ENCODE measurements around the gene AK3. TPM values are rescaled to one million over a fixed set of nuclear protein-coding genes. Genes with fewer than 3 reads are reported as not detected.
"Not testable (repeated sequence)": the region's sequence is repeated elsewhere in the genome, so short reads cannot be mapped to it uniquely, and the experiment has no call there.

Gene AK3
- polyA plus RNA-seq, 1 experiment: 30.1 TPM

DNA sequence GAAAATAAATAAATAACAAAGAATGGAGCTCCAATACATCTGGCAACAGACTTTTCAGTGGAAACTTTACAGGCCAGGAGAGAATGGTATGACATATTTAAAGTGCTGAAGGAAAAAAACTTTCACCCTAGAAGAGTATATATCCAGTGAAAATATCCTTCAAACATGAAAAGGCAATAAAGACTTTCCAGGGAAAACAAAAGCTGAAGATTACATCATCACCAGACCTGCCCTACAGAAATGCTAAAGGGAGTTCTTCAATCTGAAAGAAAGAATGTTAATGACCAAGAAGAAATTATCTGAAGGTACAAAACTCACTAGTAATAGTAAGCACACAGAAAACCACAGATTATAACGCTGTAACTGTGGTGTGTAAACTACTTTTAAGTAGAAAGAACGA lies 43.4 kb upstream of the AK3 start:
- DNase-seq (ENCODE audit: low read depth): no peak
- H3K36me3 ChIP-seq (ENCODE audit: control insufficient read depth, insufficient read depth, low read length): no peaks in the 10 kb centered on the region
- H3K4me3 ChIP-seq (ENCODE audit: low read depth, low read length): no peak overlapping the region
- CTCF ChIA-PET: interaction anchor here (1.2 to 1.8 kb wide), 2 partner anchors 10 to 140 kb away, joined by 3 read pairs; no protein-coding TSS in a partner anchor
- TF ChIP-seq, protein P1, sequence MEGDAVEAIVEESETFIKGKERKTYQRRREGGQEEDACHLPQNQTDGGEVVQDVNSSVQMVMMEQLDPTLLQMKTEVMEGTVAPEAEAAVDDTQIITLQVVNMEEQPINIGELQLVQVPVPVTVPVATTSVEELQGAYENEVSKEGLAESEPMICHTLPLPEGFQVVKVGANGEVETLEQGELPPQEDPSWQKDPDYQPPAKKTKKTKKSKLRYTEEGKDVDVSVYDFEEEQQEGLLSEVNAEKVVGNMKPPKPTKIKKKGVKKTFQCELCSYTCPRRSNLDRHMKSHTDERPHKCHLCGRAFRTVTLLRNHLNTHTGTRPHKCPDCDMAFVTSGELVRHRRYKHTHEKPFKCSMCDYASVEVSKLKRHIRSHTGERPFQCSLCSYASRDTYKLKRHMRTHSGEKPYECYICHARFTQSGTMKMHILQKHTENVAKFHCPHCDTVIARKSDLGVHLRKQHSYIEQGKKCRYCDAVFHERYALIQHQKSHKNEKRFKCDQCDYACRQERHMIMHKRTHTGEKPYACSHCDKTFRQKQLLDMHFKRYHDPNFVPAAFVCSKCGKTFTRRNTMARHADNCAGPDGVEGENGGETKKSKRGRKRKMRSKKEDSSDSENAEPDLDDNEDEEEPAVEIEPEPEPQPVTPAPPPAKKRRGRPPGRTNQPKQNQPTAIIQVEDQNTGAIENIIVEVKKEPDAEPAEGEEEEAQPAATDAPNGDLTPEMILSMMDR (IDR thresholded peaks at IDR 0.05; ENCODE audit: insufficient read depth, low read depth, low read length): no peak
- peaks cover 4% of the 10 kb centered on the region; the same call in 1 of the 2 replicates for H3K27me3 ChIP-seq (ENCODE audit: control insufficient read depth, insufficient read depth, low read length)
- POLR2A ChIA-PET: no interaction called here

DNA sequence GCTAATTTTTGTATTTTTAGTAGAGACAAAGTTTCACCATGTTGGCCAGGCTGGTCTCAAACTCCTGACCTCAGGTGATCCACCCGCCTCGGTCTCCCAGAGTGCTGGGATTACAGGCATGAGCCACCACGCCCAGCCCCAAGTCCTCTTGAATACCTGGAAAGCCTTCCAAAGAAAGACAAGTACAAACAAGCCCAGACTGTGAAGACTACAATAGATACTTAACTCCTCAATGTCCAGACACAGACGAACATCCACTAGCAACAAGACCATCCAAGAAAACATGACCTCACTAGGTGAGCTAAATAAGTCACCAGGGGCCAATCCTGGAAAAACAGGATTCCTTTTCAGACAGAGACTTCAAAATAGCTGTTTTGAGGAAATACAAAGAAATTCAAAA lies 42.2 kb upstream of the AK3 start:
- DNase-seq (ENCODE audit: low read depth); H3K4me3 ChIP-seq (ENCODE audit: low read depth, low read length); H3K27me3 ChIP-seq (ENCODE audit: control insufficient read depth, insufficient read depth, low read length); POLR2A ChIA-PET; H3K36me3 ChIP-seq (ENCODE audit: control insufficient read depth, insufficient read depth, low read length): not testable (repeated sequence)
- CTCF ChIA-PET: interaction anchor here (0.9 kb wide), 1 partner anchor 8 kb away, joined by 3 read pairs; no protein-coding TSS in a partner anchor

DNA sequence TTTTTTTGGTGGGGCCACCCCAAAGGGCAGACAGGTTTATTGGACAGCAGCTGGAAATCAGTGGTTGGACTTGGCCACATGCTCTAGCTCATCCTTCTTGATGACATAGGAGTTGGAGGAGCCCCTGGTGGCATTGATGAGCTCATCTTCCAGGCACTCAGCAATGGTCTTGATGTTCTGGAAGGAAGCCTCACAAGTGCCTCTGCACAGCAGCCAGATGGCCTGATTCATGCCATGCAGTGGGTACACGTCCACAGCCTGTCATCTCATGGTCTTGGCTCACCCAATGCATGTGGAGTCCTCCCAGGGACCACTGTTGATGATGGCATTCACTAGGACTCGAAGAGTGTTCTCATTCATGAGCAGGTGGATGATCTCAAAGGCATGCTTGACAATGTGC lies 40.4 kb upstream of the AK3 start:
- Histone ChIP-seq H3K4me3 (ENCODE audit: low read depth, low read length) (no peak overlapping the region), H3K36me3 (ENCODE audit: control insufficient read depth, insufficient read depth, low read length) (no peaks in the 10 kb centered on the region), H3K27me3 (ENCODE audit: control insufficient read depth, insufficient read depth, low read length) (peaks cover 2% of the 10 kb centered on the region; the same call in 1 of the 2 replicates)
- TF ChIP-seq, protein P1 (IDR thresholded peaks at IDR 0.05; ENCODE audit: insufficient read depth, low read depth, low read length): no peak
- POLR2A ChIA-PET: no interaction called here
- no peak for DNase-seq (ENCODE audit: low read depth)
- CTCF ChIA-PET: interaction anchor here (1.0 kb wide), 1 partner anchor 207 kb away, joined by 3 read pairs; no protein-coding TSS in a partner anchor

DNA sequence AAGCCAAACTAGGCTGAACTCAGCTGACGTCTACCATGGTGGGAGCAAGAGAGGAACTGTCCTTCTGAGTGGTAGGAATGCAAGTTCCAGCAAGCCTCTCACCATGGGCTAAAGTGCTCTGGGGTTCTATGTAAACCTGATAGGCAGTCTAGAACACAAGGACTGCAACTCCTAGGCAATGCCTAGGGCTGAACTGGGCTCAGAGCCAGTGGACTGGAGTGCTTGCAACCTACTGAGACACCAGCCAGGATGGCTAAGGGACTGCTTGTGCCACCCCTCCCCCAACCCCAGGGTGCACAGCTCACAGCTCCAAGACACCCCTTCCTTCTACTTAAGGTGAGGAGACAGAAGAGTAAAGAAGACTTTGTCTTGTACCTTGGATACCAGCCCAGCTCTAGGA lies 39.6 kb upstream of the AK3 start:
- TF ChIP-seq, protein P1 (IDR thresholded peaks at IDR 0.05; ENCODE audit: insufficient read depth, low read depth, low read length): no peak
- H3K4me3 ChIP-seq (ENCODE audit: low read depth, low read length): no peak overlapping the region
- no peaks in the 10 kb centered on the region for H3K36me3 ChIP-seq (ENCODE audit: control insufficient read depth, insufficient read depth, low read length)
- H3K27me3 ChIP-seq (ENCODE audit: control insufficient read depth, insufficient read depth, low read length): peaks cover 2% of the 10 kb centered on the region; the same call in 1 of the 2 replicates
- ChIA-PET POLR2A (no interaction called here), CTCF (interaction anchor here (1.0 kb wide), 1 partner anchor 207 kb away, joined by 3 read pairs; no protein-coding TSS in a partner anchor)
- no peak for DNase-seq (ENCODE audit: low read depth)

DNA sequence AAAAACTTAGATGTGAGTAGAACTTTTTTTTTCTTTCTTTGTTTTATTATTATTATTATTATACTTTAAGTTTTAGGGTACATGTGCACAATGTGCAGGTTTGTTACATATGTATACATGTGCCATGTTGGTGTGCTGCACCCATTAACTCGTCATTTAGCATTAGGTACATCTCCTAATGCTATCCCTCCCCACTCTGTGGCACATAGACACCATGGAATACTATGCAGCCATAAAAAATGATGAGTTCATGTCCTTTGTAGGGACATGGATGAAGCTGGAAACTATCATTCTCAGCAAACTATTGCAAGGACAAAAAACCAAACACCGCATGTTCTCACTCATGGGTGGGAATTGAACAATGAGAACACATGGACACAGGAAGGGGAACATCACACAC lies 34.0 kb upstream of the AK3 start:
- POLR2A ChIA-PET; H3K36me3 ChIP-seq (ENCODE audit: control insufficient read depth, insufficient read depth, low read length); DNase-seq (ENCODE audit: low read depth); H3K4me3 ChIP-seq (ENCODE audit: low read depth, low read length); H3K27me3 ChIP-seq (ENCODE audit: control insufficient read depth, insufficient read depth, low read length): not testable (repeated sequence)
- CTCF ChIA-PET: interaction anchor here (2.8 kb wide), 1 partner anchor 12 kb away, joined by 13 read pairs; no protein-coding TSS in a partner anchor

DNA sequence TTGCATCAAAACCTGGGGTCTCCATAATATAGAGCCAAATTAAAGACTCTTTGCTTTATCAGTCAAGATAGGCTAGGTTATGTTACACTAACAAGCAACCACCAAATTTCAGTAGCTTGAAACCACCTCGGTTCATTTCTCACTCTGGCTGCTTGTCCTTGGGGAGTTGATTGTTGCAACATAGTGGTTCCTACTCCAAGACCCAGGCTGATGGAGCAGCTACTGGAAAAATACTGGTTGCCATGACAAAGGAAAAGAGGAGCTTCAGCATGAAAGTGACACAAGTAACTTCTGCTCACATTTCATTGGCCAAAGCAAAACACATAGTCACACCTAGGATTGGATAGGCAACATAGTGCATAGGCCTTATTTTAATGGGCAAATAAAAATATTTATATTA lies 33.2 kb upstream of the AK3 start:
- POLR2A ChIA-PET: no interaction called here

More for the DNA sequence above, 33.2 kb upstream of the AK3 start:
- no peak overlapping the region for H3K4me3 ChIP-seq (ENCODE audit: low read depth, low read length)
- TF ChIP-seq, protein P1 (IDR thresholded peaks at IDR 0.05; ENCODE audit: insufficient read depth, low read depth, low read length): no peak
- DNase-seq (ENCODE audit: low read depth): no peak
- CTCF ChIA-PET: interaction anchor here (0.7 to 2.8 kb wide), 4 partner anchors 10 to 123 kb away, joined by 3 to 13 read pairs (median 3); no protein-coding TSS in a partner anchor
- H3K36me3 ChIP-seq (ENCODE audit: control insufficient read depth, insufficient read depth, low read length): no peaks in the 10 kb centered on the region
- no peaks in the 10 kb centered on the region; the same call in 1 of the 2 replicates for H3K27me3 ChIP-seq (ENCODE audit: control insufficient read depth, insufficient read depth, low read length)

Data from BJ (cell line).